Activated naive CD4-positive, alpha-beta T cell treated with anti-CD3 and anti-CD28 coated beads, Interleukin-2, amount 50 U/mL, for 24 hours (primary cell): Measurements from ENCODE around the gene CDH10.

Experiments
- H3K27ac Mint-ChIP-seq: one replicate; pipeline ENCODE4 v1.8.0; 2021; ENCODE audit warnings: mild to moderate bottlenecking, mixed read lengths
- H3K27me3 Mint-ChIP-seq: one replicate; pipeline ENCODE4 v1.8.0; 2021; ENCODE audit warnings: mixed read lengths
- H3K36me3 Mint-ChIP-seq: one replicate; pipeline ENCODE4 v1.8.0; 2021; ENCODE audit warnings: mixed read lengths
- H3K4me1 Mint-ChIP-seq: one replicate; pipeline ENCODE4 v1.8.0; 2021; ENCODE audit warnings: mixed read lengths
- H3K4me3 Mint-ChIP-seq: one replicate; pipeline ENCODE4 v1.8.0; 2021; ENCODE audit warnings: mild to moderate bottlenecking, mixed read lengths
- H3K9me3 Mint-ChIP-seq: one replicate; pipeline ENCODE4 v1.8.0; 2021; ENCODE audit warnings: mixed read lengths

The CDH10 gene

DNA sequence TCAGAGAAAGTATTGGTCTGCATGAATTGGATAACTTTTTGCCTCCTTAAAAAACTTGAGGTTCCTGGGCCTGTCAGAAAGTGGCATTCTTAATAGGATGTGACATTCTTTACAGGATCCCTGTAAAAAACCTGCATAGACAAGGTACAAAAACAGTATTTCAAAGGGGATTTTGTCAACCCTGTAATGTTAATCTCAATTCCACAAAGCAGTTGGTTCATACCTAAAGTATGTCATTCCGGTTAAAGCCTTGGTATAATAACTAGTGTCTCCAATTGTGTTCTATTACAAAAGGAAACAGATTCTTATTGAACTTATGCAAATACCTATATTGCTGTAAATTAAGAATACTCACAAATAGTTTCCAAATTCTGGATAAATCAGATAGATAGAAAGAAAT lies 169.7 kb downstream of the CDH10 start:
- H3K27ac Mint-ChIP-seq, result no peak overlapping the region
- peaks cover 9% of the 10 kb centered on the region for H3K9me3 Mint-ChIP-seq
- H3K27me3 Mint-ChIP-seq, result no peaks in the 10 kb centered on the region
- H3K4me3 Mint-ChIP-seq, result no peak overlapping the region
- no peaks in the 10 kb centered on the region for H3K4me1 Mint-ChIP-seq
- no peaks in the 10 kb centered on the region for H3K36me3 Mint-ChIP-seq

DNA sequence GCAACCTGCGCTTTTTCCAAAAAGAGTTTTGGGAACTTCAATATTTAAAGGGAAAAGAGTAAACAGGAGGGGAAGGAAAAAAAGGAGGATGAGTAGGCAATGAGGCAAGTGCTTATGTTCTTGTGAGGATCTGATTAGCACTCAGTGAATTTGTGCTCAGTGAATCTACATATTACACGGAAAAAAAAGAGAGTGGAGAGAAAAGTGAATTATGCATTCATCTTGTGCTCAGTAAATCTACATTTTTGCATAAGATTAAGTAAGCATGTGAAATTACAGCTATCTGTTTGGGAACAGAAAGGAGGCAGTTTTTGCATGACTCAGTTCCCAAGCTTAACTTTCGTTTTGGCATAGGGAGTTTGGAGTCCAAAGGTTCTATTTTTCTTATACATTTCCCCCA lies 170.1 kb downstream of the CDH10 start:
- Mint-ChIP-seq H3K4me1 (no peaks in the 10 kb centered on the region), H3K4me3 (no peak overlapping the region), H3K9me3 (peaks cover 9% of the 10 kb centered on the region), H3K27ac (no peak overlapping the region), H3K27me3 (no peaks in the 10 kb centered on the region), H3K36me3 (no peaks in the 10 kb centered on the region)

DNA sequence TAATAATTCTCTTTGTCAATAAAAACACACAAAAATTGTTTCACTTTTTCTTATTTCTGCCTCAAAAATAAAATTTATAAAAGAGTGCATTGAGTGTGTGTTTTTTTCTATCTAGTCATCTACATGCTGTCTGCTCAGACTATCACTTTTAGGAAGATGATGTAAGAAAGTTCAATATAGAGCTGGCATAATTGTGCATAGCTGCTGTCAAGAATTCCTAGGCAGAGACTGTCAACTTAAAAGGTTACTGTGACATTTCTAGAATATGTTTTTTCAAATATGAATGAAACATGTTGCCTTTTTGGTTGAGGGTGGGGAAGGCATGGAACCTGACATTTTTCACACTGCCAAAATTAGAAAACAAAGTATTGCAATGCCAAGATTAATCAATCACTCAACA lies 172.3 kb downstream of the CDH10 start:
- H3K27ac Mint-ChIP-seq, result no peak overlapping the region
- H3K36me3 Mint-ChIP-seq, result no peaks in the 10 kb centered on the region
- no peak overlapping the region for H3K4me3 Mint-ChIP-seq
- H3K27me3 Mint-ChIP-seq, result no peaks in the 10 kb centered on the region
- peaks cover 9% of the 10 kb centered on the region for H3K9me3 Mint-ChIP-seq
- no peaks in the 10 kb centered on the region for H3K4me1 Mint-ChIP-seq

DNA sequence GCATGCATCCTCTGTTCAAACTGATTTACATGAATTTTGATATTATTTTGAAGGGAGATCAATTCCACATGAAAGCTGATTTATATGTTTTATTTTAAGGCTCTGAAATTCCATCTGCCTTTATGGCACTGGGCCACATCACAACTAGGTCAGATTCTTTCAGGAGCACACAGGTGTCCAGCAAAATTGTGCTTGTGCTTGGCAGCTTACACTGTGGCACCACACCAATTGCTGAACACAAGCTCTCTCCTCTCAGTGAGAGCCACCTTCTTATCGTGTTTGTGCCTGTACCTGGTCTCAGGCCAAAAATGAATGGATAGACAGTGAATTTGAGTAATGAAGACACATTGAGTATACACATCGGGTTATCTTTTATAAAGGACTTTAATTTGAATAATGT lies 200.4 kb downstream of the CDH10 start:
- H3K27me3 Mint-ChIP-seq, result no peaks in the 10 kb centered on the region
- H3K36me3 Mint-ChIP-seq, result no peaks in the 10 kb centered on the region
- H3K27ac Mint-ChIP-seq, result no peak overlapping the region
- peaks cover 10% of the 10 kb centered on the region for H3K9me3 Mint-ChIP-seq
- no peak overlapping the region for H3K4me3 Mint-ChIP-seq
- no peaks in the 10 kb centered on the region for H3K4me1 Mint-ChIP-seq

DNA sequence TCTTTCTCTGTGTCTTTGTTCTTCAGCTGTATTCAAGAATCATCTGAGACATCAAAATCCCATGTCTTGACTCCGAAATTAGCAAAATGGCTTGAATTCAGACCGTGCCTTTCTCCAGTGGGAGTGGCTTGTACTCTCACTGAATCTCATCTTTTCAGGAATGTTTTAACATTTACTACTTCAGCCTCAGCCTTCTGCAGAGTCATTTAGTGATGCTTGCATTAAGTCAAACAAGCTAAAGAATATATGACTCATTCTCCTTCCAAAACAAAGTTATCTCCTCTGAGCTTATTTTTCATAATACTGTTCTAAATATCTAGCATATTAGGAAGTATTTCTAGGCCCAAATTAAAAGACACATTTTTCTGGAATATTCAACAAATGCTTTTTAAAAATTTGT lies 205.3 kb downstream of the CDH10 start:
- no peak overlapping the region for H3K4me3 Mint-ChIP-seq
- no peaks in the 10 kb centered on the region for H3K4me1 Mint-ChIP-seq
- no peak overlapping the region for H3K27ac Mint-ChIP-seq
- H3K36me3 Mint-ChIP-seq, result no peaks in the 10 kb centered on the region
- H3K27me3 Mint-ChIP-seq, result no peaks in the 10 kb centered on the region
- peaks cover 8% of the 10 kb centered on the region for H3K9me3 Mint-ChIP-seq
